ENCODE measurements around the gene VANGL2.

The VANGL2 gene

GRCh38 chr1:160405331-160405877 lies 5.0 kb downstream of the VANGL2 start:
- no peak for DNase-seq

GRCh38 chr1:160406131-160406968 lies 6.0 kb downstream of the VANGL2 start:
- DNase-seq = no peak

- DNase-seq = no peak
Observed at GRCh38 chr1:160407839-160408801, 7.8 kb downstream of the VANGL2 start.

GRCh38 chr1:160408864-160409263 lies 8.5 kb downstream of the VANGL2 start:
- DNase-seq = no peak

- no peak for DNase-seq
Observed at GRCh38 chr1:160409486-160409885, 9.1 kb downstream of the VANGL2 start.

GRCh38 chr1:160410406-160411005 lies 10.1 kb downstream of the VANGL2 start:
- DNase-seq = peak in 16 of 58 donors; percentile 21 to 75 (median 34)

- DNase-seq = peak in 7 of 58 donors; percentile 16 to 67 (median 24)
Observed at GRCh38 chr1:160411271-160412027, 11.1 kb downstream of the VANGL2 start.

- no peak for DNase-seq
Observed at GRCh38 chr1:160412028-160412362, 11.6 kb downstream of the VANGL2 start.

- DNase-seq = no peak
Observed at GRCh38 chr1:160413716-160414115, 13.4 kb downstream of the VANGL2 start.

GRCh38 chr1:160414881-160415280 lies 14.5 kb downstream of the VANGL2 start:
- no peak for DNase-seq

GRCh38 chr1:160415696-160416290 lies 15.4 kb downstream of the VANGL2 start:
- no peak for DNase-seq

- DNase-seq = peak in 1 of 58 donors; percentile 11
Observed at GRCh38 chr1:160416369-160416768, 16.0 kb downstream of the VANGL2 start.

GRCh38 chr1:160418483-160418882 lies 18.1 kb downstream of the VANGL2 start:
- DNase-seq = no peak

- DNase-seq = no peak
Observed at GRCh38 chr1:160419150-160419837, 18.9 kb downstream of the VANGL2 start.

GRCh38 chr1:160419838-160420169 lies 19.4 kb downstream of the VANGL2 start:
- no peak for DNase-seq

- DNase-seq = no peak
Observed at GRCh38 chr1:160420881-160421842, 20.8 kb downstream of the VANGL2 start.

GRCh38 chr1:160421881-160422280 lies 21.5 kb downstream of the VANGL2 start:
- no peak for DNase-seq

- no peak for DNase-seq
Observed at GRCh38 chr1:160423966-160424365, 23.6 kb downstream of the VANGL2 start.

- DNase-seq = no peak
Observed at GRCh38 chr1:160425847-160426246, 25.5 kb downstream of the VANGL2 start.
